Measurements from ENCODE around the gene HS3ST4. TPM values are rescaled to one million over a fixed set of nuclear protein-coding genes. Genes with fewer than 3 reads are reported as not detected.

Gene HS3ST4
- total RNA-seq, 1 donor from 2014 or later = not detected

DNA sequence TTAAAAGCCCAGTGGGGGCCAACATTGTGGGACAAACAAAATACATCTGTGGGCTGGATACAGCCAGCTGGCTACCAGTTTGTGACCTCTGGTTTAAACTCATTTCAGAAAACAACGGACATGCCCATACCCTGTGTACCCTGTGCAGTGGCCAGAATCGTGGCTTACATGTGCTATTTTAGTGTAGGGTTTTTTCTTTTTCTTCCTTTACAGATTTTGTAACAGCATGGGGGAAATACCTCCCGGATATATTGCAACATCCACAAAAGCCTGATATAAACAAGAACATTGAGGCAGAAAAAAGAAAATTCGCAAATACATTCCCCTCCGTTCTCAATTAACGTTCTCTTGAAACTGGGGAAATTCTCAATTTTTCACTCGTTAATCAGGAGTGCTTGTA is 7.3 kb downstream of the HS3ST4 start:
- Mint-ChIP-seq H3K4me1 (no peaks in the 10 kb centered on the region), H3K27ac (no peak overlapping the region), H3K36me3 (ENCODE audit: low read depth) (no peaks in the 10 kb centered on the region), H3K27me3 (peaks cover 22% of the 10 kb centered on the region), H3K4me3 (no peak overlapping the region), H3K9me3 (no peaks in the 10 kb centered on the region)
- intact Hi-C loops (cut with micrococcal nuclease) = no loop called here
- ChIA-PET POLR2A (no interaction called here), CTCF (interaction anchor here (0.5 kb wide), 1 partner anchor 229 kb away, joined by 4 read pairs; no protein-coding TSS in a partner anchor)
- no peak for DNase-seq
- TF ChIP-seq, protein P1, sequence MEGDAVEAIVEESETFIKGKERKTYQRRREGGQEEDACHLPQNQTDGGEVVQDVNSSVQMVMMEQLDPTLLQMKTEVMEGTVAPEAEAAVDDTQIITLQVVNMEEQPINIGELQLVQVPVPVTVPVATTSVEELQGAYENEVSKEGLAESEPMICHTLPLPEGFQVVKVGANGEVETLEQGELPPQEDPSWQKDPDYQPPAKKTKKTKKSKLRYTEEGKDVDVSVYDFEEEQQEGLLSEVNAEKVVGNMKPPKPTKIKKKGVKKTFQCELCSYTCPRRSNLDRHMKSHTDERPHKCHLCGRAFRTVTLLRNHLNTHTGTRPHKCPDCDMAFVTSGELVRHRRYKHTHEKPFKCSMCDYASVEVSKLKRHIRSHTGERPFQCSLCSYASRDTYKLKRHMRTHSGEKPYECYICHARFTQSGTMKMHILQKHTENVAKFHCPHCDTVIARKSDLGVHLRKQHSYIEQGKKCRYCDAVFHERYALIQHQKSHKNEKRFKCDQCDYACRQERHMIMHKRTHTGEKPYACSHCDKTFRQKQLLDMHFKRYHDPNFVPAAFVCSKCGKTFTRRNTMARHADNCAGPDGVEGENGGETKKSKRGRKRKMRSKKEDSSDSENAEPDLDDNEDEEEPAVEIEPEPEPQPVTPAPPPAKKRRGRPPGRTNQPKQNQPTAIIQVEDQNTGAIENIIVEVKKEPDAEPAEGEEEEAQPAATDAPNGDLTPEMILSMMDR (IDR thresholded peaks at IDR 0.05) = no peak
- ATAC-seq (ENCODE audit: low read depth) = no peak

DNA sequence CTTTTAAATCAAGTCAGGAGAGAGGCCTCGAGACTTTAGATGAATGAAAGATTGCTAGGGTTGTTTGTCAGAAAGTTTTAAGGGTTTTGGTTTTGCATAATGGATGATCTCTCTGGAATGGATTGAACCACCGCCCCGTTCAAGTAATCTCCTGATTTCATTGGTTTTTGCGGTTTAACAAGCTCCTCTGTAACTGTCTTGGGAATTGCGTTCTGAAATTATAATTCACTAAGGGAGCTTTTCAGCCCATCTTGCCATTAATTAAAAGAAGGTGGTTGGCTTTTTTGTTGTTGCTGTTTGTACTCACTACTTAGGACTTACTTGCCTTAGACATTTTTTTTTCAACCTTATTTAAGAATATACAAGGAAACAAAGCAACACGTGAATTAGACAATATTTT is 8.8 kb downstream of the HS3ST4 start:
- H3K27ac Mint-ChIP-seq = no peak overlapping the region
- DNase-seq = no peak
- ATAC-seq (ENCODE audit: low read depth) = no peak
- intact Hi-C loops (cut with micrococcal nuclease) = no loop called here
- H3K4me1 Mint-ChIP-seq = no peaks in the 10 kb centered on the region
- no peaks in the 10 kb centered on the region for H3K9me3 Mint-ChIP-seq
- H3K27me3 Mint-ChIP-seq = peaks cover 12% of the 10 kb centered on the region
- ChIA-PET POLR2A (no interaction called here), CTCF (no interaction called here)
- TF ChIP-seq, protein P1 (IDR thresholded peaks at IDR 0.05) = no peak
- H3K36me3 Mint-ChIP-seq (ENCODE audit: low read depth) = no peaks in the 10 kb centered on the region
- no peak overlapping the region for H3K4me3 Mint-ChIP-seq

DNA sequence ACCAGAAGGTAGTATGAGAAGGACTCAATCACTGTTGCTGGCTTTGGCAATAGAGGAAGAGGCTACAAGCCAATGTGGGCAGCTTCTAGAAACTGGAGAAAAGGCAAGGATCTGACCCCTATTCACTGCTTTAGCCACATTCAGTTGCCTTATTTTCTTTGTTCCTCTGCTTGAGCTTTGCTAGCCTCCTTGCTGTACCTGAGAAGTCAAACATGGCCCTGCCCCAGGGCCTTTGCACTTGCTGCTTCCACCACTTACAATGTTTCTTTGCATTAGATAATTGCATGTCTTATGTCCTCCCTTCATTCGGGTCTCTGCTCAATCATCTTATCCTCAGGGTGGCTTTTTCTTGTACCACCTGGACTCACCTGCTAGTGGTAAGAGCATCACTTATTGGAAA is 15.8 kb downstream of the HS3ST4 start:
- Mint-ChIP-seq H3K36me3 (ENCODE audit: low read depth) (no peaks in the 10 kb centered on the region), H3K27ac (no peak overlapping the region), H3K27me3 (no peaks in the 10 kb centered on the region), H3K4me3 (no peak overlapping the region), H3K9me3 (peaks cover 7% of the 10 kb centered on the region), H3K4me1 (no peaks in the 10 kb centered on the region)
- intact Hi-C loops (cut with micrococcal nuclease) = no loop called here
- ChIA-PET POLR2A (no interaction called here), CTCF (no interaction called here)
- ATAC-seq (ENCODE audit: low read depth) (no peak), DNase-seq (no peak)
- TF ChIP-seq, protein P1 (IDR thresholded peaks at IDR 0.05) = no peak

DNA sequence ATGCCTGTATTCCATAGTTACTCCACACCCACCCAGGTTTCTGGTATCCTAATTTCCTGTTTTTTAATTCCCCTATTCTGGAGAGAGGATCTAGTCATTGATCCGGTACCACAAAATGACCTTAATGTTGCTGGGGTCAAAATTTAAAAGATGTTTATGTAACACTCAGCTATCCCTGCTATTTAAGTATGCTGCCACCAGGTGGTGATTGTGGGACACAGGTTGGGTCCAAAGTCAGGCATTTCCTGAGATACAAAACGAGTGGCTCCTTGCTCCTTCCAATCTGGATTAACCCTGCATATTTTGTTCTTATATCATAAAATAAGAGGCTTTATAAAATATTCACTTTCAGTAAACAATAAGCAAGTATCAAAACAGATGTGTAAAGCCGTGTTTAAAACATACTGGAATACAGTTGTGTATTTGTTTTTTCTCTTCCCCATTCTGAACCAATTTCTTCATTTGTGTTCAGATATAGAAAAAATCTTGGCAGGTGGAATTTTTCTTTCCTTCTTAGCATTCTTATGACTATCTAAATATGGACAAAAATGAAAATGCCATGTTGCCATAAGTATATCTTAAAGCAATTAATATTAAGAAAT is 16.3 kb downstream of the HS3ST4 start:
- no peak for DNase-seq
- Mint-ChIP-seq H3K4me1 (no peaks in the 10 kb centered on the region), H3K27ac (no peak overlapping the region), H3K9me3 (peaks cover 7% of the 10 kb centered on the region), H3K36me3 (ENCODE audit: low read depth) (no peaks in the 10 kb centered on the region), H3K4me3 (no peak overlapping the region), H3K27me3 (no peaks in the 10 kb centered on the region)
- POLR2A ChIA-PET = no interaction called here
- CTCF ChIA-PET = no interaction called here
- intact Hi-C loops (cut with micrococcal nuclease) = no loop called here
- no peak for ATAC-seq (ENCODE audit: low read depth)
- TF ChIP-seq, protein P1 (IDR thresholded peaks at IDR 0.05) = no peak

DNA sequence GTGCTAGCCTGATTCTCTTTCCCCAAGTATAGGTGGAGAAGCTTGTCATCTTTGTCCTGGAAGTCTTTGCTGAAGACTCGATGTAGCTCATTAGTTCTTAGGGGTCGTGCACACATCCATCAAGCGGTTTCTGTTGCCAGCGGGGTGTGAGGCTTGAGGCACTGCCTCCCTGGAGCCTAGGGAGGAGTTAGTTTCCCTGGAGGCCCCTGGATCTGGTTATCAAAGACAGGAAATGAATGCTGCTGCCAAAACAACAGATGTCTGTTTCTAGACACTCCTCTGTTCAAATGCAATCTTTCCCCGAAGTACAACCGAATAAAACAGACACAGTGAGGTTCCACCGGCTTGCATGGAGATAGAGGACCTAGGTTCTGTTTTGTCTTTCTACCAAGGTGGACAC is 17.5 kb downstream of the HS3ST4 start:
- ATAC-seq (ENCODE audit: low read depth) (no peak), DNase-seq (no peak)
- ChIA-PET CTCF (no interaction called here), POLR2A (no interaction called here)
- Mint-ChIP-seq H3K36me3 (ENCODE audit: low read depth) (no peaks in the 10 kb centered on the region), H3K27ac (no peak overlapping the region), H3K4me3 (no peak overlapping the region), H3K27me3 (no peaks in the 10 kb centered on the region), H3K9me3 (peaks cover 7% of the 10 kb centered on the region), H3K4me1 (no peaks in the 10 kb centered on the region)
- TF ChIP-seq, protein P1 (IDR thresholded peaks at IDR 0.05) = no peak
- intact Hi-C loops (cut with micrococcal nuclease) = no loop called here
